SK-N-SH (cell line): ENCODE measurements around the gene APOL2. TPM values are rescaled to one million over a fixed set of nuclear protein-coding genes. Genes with fewer than 3 reads are reported as not detected.

Source experiments
- CTCF ChIA-PET: fragments of 300-600, 350-600 bp; formaldehyde crosslinking; extraction: SDS; loops from one replicate; lab custom pipeline; 2021; lab: Yijun Ruan, JAX
- POLR2A ChIA-PET: fragments of 350-600 bp; sonication (Branson Sonifier 250); formaldehyde crosslinking; extraction: SDS; loops from one replicate; lab custom pipeline; 2020; ENCODE audit warnings: antibody characterized with exemption, inconsistent platforms; lab: Yijun Ruan, JAX
- DNase-seq: peaks from one replicate; pipeline ENCODE4 v3.0.0; 2012
- H2AFZ ChIP-seq: fragments of 200-600 bp; sonication (generic); 2 replicates; pipeline ENCODE4 v1.8.1; 2016; ENCODE audit warnings: antibody characterized with exemption, mild to moderate bottlenecking, low read depth
- H3F3A ChIP-seq: fragments of 200-600 bp; sonication (generic); replicated peaks from 2 replicates; pipeline ENCODE3; 2016; ENCODE audit warnings: antibody characterized with exemption, mild to moderate bottlenecking; ENCODE audit not compliant: insufficient read depth
- H3K27ac ChIP-seq, 2 experiments: fragments of 200-500 bp in 1 of 2; fragments of 200-600 bp in 1 of 2; sonication (Bioruptor generic) in 1 of 2; sonication (generic), shearing (Covaris generic) in 1 of 2; 2 replicates each; pipeline versions ENCODE4 v1.5.1 to v1.6.1; 2014 to 2016; ENCODE audit warnings: low read depth in 2 of 2, inconsistent platforms in 1 of 2, low read length in 1 of 2, mild to moderate bottlenecking in 1 of 2, mixed read lengths in 1 of 2
- H3K27me3 ChIP-seq: fragments of 200-600 bp; sonication (generic), shearing (Covaris generic); 2 replicates; pipeline ENCODE4 v1.6.1; 2016; ENCODE audit warnings: mixed run types; ENCODE audit not compliant: insufficient read depth
- H3K36me3 ChIP-seq, 2 experiments: fragments of 200-500 bp in 1 of 2; fragments of 200-600 bp in 1 of 2; sonication (Bioruptor generic) in 1 of 2; sonication (generic) in 1 of 2; replicated peaks in 1 of 2; 2 replicates each; pipeline versions ENCODE3 to v1.5.1; 2014 to 2016; ENCODE audit warnings: low read length in 1 of 2, mild to moderate bottlenecking in 1 of 2; ENCODE audit not compliant: insufficient read depth in 2 of 2, control insufficient read depth in 1 of 2
- H3K4me1 ChIP-seq, 2 experiments: fragments of 200-500 bp in 1 of 2; fragments of 200-600 bp in 1 of 2; sonication (Bioruptor generic) in 1 of 2; sonication (generic), shearing (Covaris generic) in 1 of 2; 2 replicates each; pipeline versions ENCODE4 v1.5.1 to v1.6.1; 2014 to 2016; ENCODE audit warnings: low read depth in 1 of 2, low read length in 1 of 2, mixed run types in 1 of 2; ENCODE audit not compliant: insufficient read depth in 2 of 2, control insufficient read depth in 1 of 2
- H3K4me2 ChIP-seq: fragments of 200-600 bp; sonication (generic), shearing (Covaris generic); 2 replicates; pipeline ENCODE4 v1.6.1; 2017; ENCODE audit warnings: mixed run types
- H3K4me3 ChIP-seq, 2 experiments: fragments of 200-500 bp in 1 of 2; fragments of 200-600 bp in 1 of 2; sonication (Bioruptor generic) in 1 of 2; sonication (generic), shearing (Covaris generic) in 1 of 2; 2 replicates each; pipeline versions ENCODE4 v1.5.1 to v1.8.1; 2014 to 2016; ENCODE audit warnings: low read depth in 2 of 2, inconsistent platforms in 1 of 2, low read length in 1 of 2, mild to moderate bottlenecking in 1 of 2, mixed read lengths in 1 of 2, moderate library complexity in 1 of 2
- H3K79me2 ChIP-seq: fragments of 200-600 bp; sonication (generic); 2 replicates; pipeline ENCODE4 v1.8.1; 2017; ENCODE audit warnings: mild to moderate bottlenecking; ENCODE audit not compliant: insufficient read depth
- H3K9ac ChIP-seq: fragments of 200-600 bp; sonication (generic); 2 replicates; pipeline ENCODE4 v1.6.1; 2017; ENCODE audit warnings: mixed run types
- H3K9me2 ChIP-seq: fragments of 200-600 bp; sonication (generic); 2 replicates; pipeline ENCODE4 v1.6.1; 2017; ENCODE audit warnings: mixed run types
- H3K9me3 ChIP-seq: fragments of 200-600 bp; sonication (generic); 2 replicates; pipeline ENCODE4 v1.6.1; 2017; ENCODE audit warnings: mixed run types, mild to moderate bottlenecking, moderate library complexity
- H4K20me1 ChIP-seq: fragments of 200-600 bp; sonication (generic); 2 replicates; pipeline ENCODE4 v1.6.1; 2017; ENCODE audit warnings: mild to moderate bottlenecking, mixed run types; ENCODE audit not compliant: insufficient read depth
- CHD2 ChIP-seq: fragments of 150-350 bp; IDR thresholded peaks from 2 replicates; pipeline ENCODE4 v1.6.1; 2018; ENCODE audit warnings: low read length; ENCODE audit not compliant: partially characterized antibody
- CTCF ChIP-seq: fragments of 200-600 bp; sonication (generic); IDR thresholded peaks from 2 replicates; pipeline ENCODE4 v1.6.1; 2017; ENCODE audit warnings: antibody characterized with exemption, mild to moderate bottlenecking, moderate library complexity
- ELF1 ChIP-seq: IDR thresholded peaks from 2 replicates; pipeline ENCODE4 v1.4.0; 2012
- EZH2phosphoT487 ChIP-seq: fragments of 200-600 bp; sonication (generic); IDR thresholded peaks from 2 replicates; pipeline ENCODE4 v1.6.1; 2017; ENCODE audit warnings: low read depth, mixed run types, mild to moderate bottlenecking, antibody characterized with exemption, moderate library complexity, borderline replicate concordance
- FOSL2 ChIP-seq: IDR thresholded peaks from 2 replicates; pipeline ENCODE4 v1.4.0; 2012; ENCODE audit warnings: low read depth, mild to moderate bottlenecking, moderate library complexity, borderline replicate concordance
- FOXJ3 ChIP-seq: sonication (generic); formaldehyde crosslinking; IDR thresholded peaks from 2 replicates; pipeline ENCODE4 v1.5.1; 2020; ENCODE audit warnings: mild to moderate bottlenecking, missing genetic modification reagents
- GATA2 ChIP-seq: sonication (generic); formaldehyde crosslinking; IDR thresholded peaks from 2 replicates; pipeline ENCODE4 v1.5.0; 2020; ENCODE audit warnings: mild to moderate bottlenecking, missing genetic modification reagents
- MEF2A ChIP-seq: IDR thresholded peaks from 2 replicates; pipeline ENCODE4 v1.4.0; 2012; ENCODE audit warnings: low read depth, borderline replicate concordance
- NFIC ChIP-seq: IDR thresholded peaks from 2 replicates; pipeline ENCODE4 v1.4.0; 2012; ENCODE audit warnings: borderline replicate concordance
- PBX3 ChIP-seq: IDR thresholded peaks from 2 replicates; pipeline ENCODE4; 2012
- POLR2AphosphoS5 ChIP-seq: IDR thresholded peaks from 2 replicates; pipeline ENCODE4 v1.6.1; 2012; ENCODE audit warnings: low read depth, low read length
- RCOR1 ChIP-seq: fragments of 150-350 bp; IDR thresholded peaks from 2 replicates; pipeline ENCODE4 v1.6.1; 2017; ENCODE audit warnings: antibody characterized with exemption, low read length
- RFX5 ChIP-seq: IDR thresholded peaks from 2 replicates; pipeline ENCODE4 v1.6.1; 2012; ENCODE audit warnings: mild to moderate bottlenecking, improper control_type of control experiment, low read length
- RXRA ChIP-seq: IDR thresholded peaks from 2 replicates; pipeline ENCODE4 v1.4.0; 2012; ENCODE audit warnings: low read depth, mild to moderate bottlenecking, borderline replicate concordance
- SIN3A ChIP-seq: IDR thresholded peaks from 2 replicates; pipeline ENCODE4 v1.6.1; 2012; ENCODE audit warnings: low read depth, mild to moderate bottlenecking, low read length, moderate library complexity, borderline replicate concordance
- SMC3 ChIP-seq: IDR thresholded peaks from 2 replicates; pipeline ENCODE4 v1.6.1; 2012; ENCODE audit warnings: low read depth, low read length, improper control_type of control experiment
- TAF1 ChIP-seq: IDR thresholded peaks from 2 replicates; pipeline ENCODE4 v1.6.1; 2012; ENCODE audit warnings: low read depth, mild to moderate bottlenecking, low read length, moderate library complexity, borderline replicate concordance
- USF2 ChIP-seq: fragments of 150-350 bp; IDR thresholded peaks from 2 replicates; pipeline ENCODE4 v1.6.1; 2017; ENCODE audit warnings: antibody characterized with exemption, low read length, low read depth, borderline replicate concordance
- WGBS: methylation state at CpG from one replicate; pipeline ENCODE4 v1.1.6; 2017; ENCODE audit warnings: low lambda C conversion rate; 5-methylcytosine and 5-hydroxymethylcytosine counted together
- polyA plus RNA-seq, 3 experiments: library from polyadenylated mRNA; depleted of rRNA; stranded (reverse); fragments of >200 nt; gene quantifications; 2 replicates each; pipeline ENCODE4 v1.2.3, GENCODE V29; 2012

The APOL2 gene
- polyA plus RNA-seq, 1 of the 3 experiments (the other 2 are of a cell fraction): 8.3 TPM

GRCh38 chr22:36227806-36228205, 11.5 kb downstream of the APOL2 start:
- H2AFZ ChIP-seq: no peak overlapping the region
- no peaks in the 10 kb centered on the region for H3K9me2 ChIP-seq
- no peaks in the 10 kb centered on the region for H3K79me2 ChIP-seq
- ChIA-PET POLR2A (no interaction called here), CTCF (interaction anchor here (0.9 to 2.2 kb wide), 6 partner anchors 13 to 73 kb away, joined by 3 to 10 read pairs (median 3); no protein-coding TSS in a partner anchor)
- no peak overlapping the region for H3K27ac ChIP-seq
- H3F3A ChIP-seq: no peaks in the 10 kb centered on the region
- 91% methylated on average over 7 of the region's 8 CpGs for WGBS
- H3K9ac ChIP-seq: no peak overlapping the region
- no peaks in the 10 kb centered on the region for H4K20me1 ChIP-seq
- H3K4me1 ChIP-seq: no peaks in the 10 kb centered on the region
- no peaks in the 10 kb centered on the region for H3K27me3 ChIP-seq
- TF ChIP-seq GATA2 (no peak), CTCF (no peak), RXRA (no peak), PBX3 (no peak), FOSL2 (no peak), SIN3A (no peak), TAF1 (no peak), POLR2AphosphoS5 (no peak), SMC3 (no peak), FOXJ3 (CRISPR knock-in tag) (no peak), RFX5 (no peak), USF2 (no peak), CHD2 (no peak), ELF1 (no peak), EZH2phosphoT487 (no peak), MEF2A (no peak), NFIC (no peak), RCOR1 (no peak)
- TF ChIP-seq, all 33 proteins: peak for 0
- H3K36me3 ChIP-seq: peaks cover 0 to 20% of the 10 kb centered on the region in 2 experiments
- no peak overlapping the region for H3K4me3 ChIP-seq
- no peak for DNase-seq
- no peaks in the 10 kb centered on the region for H3K9me3 ChIP-seq
- no peak overlapping the region for H3K4me2 ChIP-seq
